Ovary (tissue), 9 donors: ENCODE measurements around the gene TMEM123. TPM values are rescaled to one million over a fixed set of nuclear protein-coding genes. Genes with fewer than 3 reads are reported as not detected.

Experiments used
- DNase-seq, 5 donors: peaks; one replicate each; pipeline ENCODE4 v3.0.0-alpha.2; 2019 to 2020
- H3K27ac ChIP-seq, 2 donors: fragments of 200-600 bp; one replicate each; pipeline versions ENCODE4 v1.5.1 to v1.8.0; 2019 to 2022
- H3K27me3 ChIP-seq: fragments of 200-600 bp; one replicate; pipeline ENCODE4 v1.8.0; 2022
- H3K36me3 ChIP-seq: fragments of 200-600 bp; sonication (generic); one replicate; pipeline ENCODE4 v1.5.1; 2019
- H3K4me1 ChIP-seq: one replicate; pipeline ENCODE4 v1.8.1; 2013; ENCODE audit warnings: mild to moderate bottlenecking, moderate library complexity; ENCODE audit not compliant: insufficient read depth
- H3K4me3 ChIP-seq: fragments of 200-600 bp; sonication (generic); one replicate; pipeline ENCODE4 v1.5.1; 2017
- H3K9me3 ChIP-seq, 2 donors: fragments of 200-600 bp in 1 of 2; sonication (generic) in 1 of 2; one replicate each; pipeline versions ENCODE4 v1.5.1 to v1.8.1; 2013 to 2019; ENCODE audit warnings: mild to moderate bottlenecking in 1 of 2, moderate library complexity in 1 of 2
- CTCF ChIP-seq, 3 donors: fragments of 450-650 bp in 2 of 3; fragments of 200-600 bp in 1 of 3; IDR thresholded peaks; one replicate each; pipeline versions ENCODE4 v1.5.1 to v1.8.0; 2016 to 2022; ENCODE audit warnings: antibody characterized with exemption in 3 of 3, mild to moderate bottlenecking in 1 of 3
- EP300 ChIP-seq: sonication (generic); formaldehyde crosslinking; IDR thresholded peaks from one replicate; pipeline ENCODE4 v1.6.1; 2017; ENCODE audit warnings: antibody characterized with exemption
- POLR2A ChIP-seq: fragments of 450-650 bp; IDR thresholded peaks from one replicate; pipeline ENCODE4 v1.6.1; 2017; ENCODE audit warnings: antibody characterized with exemption, mild to moderate bottlenecking, moderate library complexity
- WGBS, 3 donors: extraction: QIAGEN DNeasy Blood & Tissue Kit in 1 of 3; methylation state at CpG; one replicate each; pipeline versions ENCODE4 v1.1.5 to v1.1.7; 2013 to 2017; 5-methylcytosine and 5-hydroxymethylcytosine counted together
- intact Hi-C, 4 donors: fragments of 100-400 bp; cut with DNase I; formaldehyde crosslinking; loops; one replicate each; pipeline versions ENCODE4 v1.11.0 to v1.15.1; 2022 to 2023
- polyA plus RNA-seq, 2 donors: library from polyadenylated mRNA; stranded (reverse); fragments of 200-250 nt in 1 of 2; fragments of 350-450 nt in 1 of 2; fragmentation: Illumina TruSeq in 1 of 2; extraction: RNeasy Lipid Tissue Mini Kit (QIAGEN cat#74804) in 1 of 2; gene quantifications; one replicate each; pipeline ENCODE4 v1.2.3, GENCODE V29; 2013 to 2014
- total RNA-seq, 7 donors: library from RNA; depleted of rRNA in 2 of 7; stranded (reverse); fragments of >200 nt in 2 of 7; fragmentation: NEBNext Ultra II Directional in 3 of 7; extraction: Animal tissue kit (Norgen Biotek cat#: 25700) in 3 of 7; gene quantifications; one replicate each; pipeline versions ENCODE4 v1.1.0 to v1.2.4, GENCODE V29; 2016 to 2023
- donor health status: DM: no; HTN: no; CAD: no; lungs with moderate emphysema.
- donor health status: DM: no; HTN: no; CAD: no.
- donor health status: Bipolar disorder and iron deficiency.
- donor health status: DM: yes; HTN: yes; CAD: no.
- donor health status: DM: no; HTN: no; CAD: no.
- donor health status: DM: yes; HTN: yes; CAD: no.

TMEM123 gene
- total and polyA plus RNA-seq, 9 donors, result 69.4 to 165 (median 124) TPM

- intact Hi-C loops, result no loop called here
- Histone ChIP-seq H3K4me1 (peaks cover 7% of the 10 kb centered on the region), H3K36me3 (no peaks in the 10 kb centered on the region), H3K4me3 (no peak overlapping the region), H3K27ac (no peak overlapping the region), H3K9me3 (no peaks in the 10 kb centered on the region), H3K27me3 (no peaks in the 10 kb centered on the region)
- no peak for TF ChIP-seq EP300
- no peak for TF ChIP-seq CTCF (IDR thresholded peaks at IDR 0.05)
- TF ChIP-seq POLR2A, result no peak
- no peak for DNase-seq
- WGBS, 3 donors, result 59 to 64% (median 63%) methylated on average over 6 of the region's 6 CpGs
Observed at GRCh38 chr11:102468616-102469195, 16.1 kb upstream of the TMEM123 start.

- no peak for DNase-seq
- Histone ChIP-seq H3K9me3 (no peaks in the 10 kb centered on the region), H3K27ac (no peak overlapping the region), H3K27me3 (no peaks in the 10 kb centered on the region), H3K4me3 (no peak overlapping the region), H3K36me3 (no peaks in the 10 kb centered on the region), H3K4me1 (peaks cover 7% of the 10 kb centered on the region)
- intact Hi-C loops, result no loop called here
- WGBS, 3 donors, result 71 to 85% (median 84%) methylated on average over 6 of the region's 6 CpGs
- TF ChIP-seq EP300 (no peak), CTCF (IDR thresholded peaks at IDR 0.05) (no peak), POLR2A (no peak)
Observed at GRCh38 chr11:102467853-102468580, 15.5 kb upstream of the TMEM123 start.

GRCh38 chr11:102467080-102467708 lies 14.6 kb upstream of the TMEM123 start:
- Histone ChIP-seq H3K9me3 (no peaks in the 10 kb centered on the region), H3K27ac (no peak overlapping the region), H3K4me3 (no peak overlapping the region), H3K36me3 (no peaks in the 10 kb centered on the region), H3K27me3 (no peaks in the 10 kb centered on the region), H3K4me1 (peaks cover 7% of the 10 kb centered on the region)
- 73 to 81% (median 80%) methylated on average over 4 of the region's 4 CpGs for WGBS, 3 donors
- intact Hi-C loops, result no loop called here
- DNase-seq, result no peak
- TF ChIP-seq CTCF (IDR thresholded peaks at IDR 0.05), result no peak
- TF ChIP-seq POLR2A, result no peak
- no peak for TF ChIP-seq EP300

- no peak for DNase-seq
- TF ChIP-seq POLR2A (no peak), CTCF (IDR thresholded peaks at IDR 0.05) (no peak), EP300 (no peak)
- 74 to 86% (median 79%) methylated on average over 1 of the region's 1 CpG for WGBS, 3 donors
- Histone ChIP-seq H3K36me3 (no peaks in the 10 kb centered on the region), H3K27ac (no peak overlapping the region), H3K27me3 (no peaks in the 10 kb centered on the region), H3K9me3 (no peaks in the 10 kb centered on the region), H3K4me1 (peaks cover 7% of the 10 kb centered on the region), H3K4me3 (no peak overlapping the region)
- intact Hi-C loops, result no loop called here
Observed at GRCh38 chr11:102465696-102466095, 13.1 kb upstream of the TMEM123 start.
